Astrocyte (in vitro differentiated cells and primary cell): ENCODE measurements around the gene IMPG1. TPM values are rescaled to one million over a fixed set of nuclear protein-coding genes. Genes with fewer than 3 reads are reported as not detected.

Experiments
- DNase-seq: peaks from one replicate; pipeline ENCODE4 v3.0.0-alpha.2; 2010; ENCODE audit warnings: low read depth
- FAIRE-seq: peaks from 2 replicates; lab custom pipeline; 2011; peaks lifted over from hg19 to GRCh38; lab: Jason Lieb, UNC
- H2AFZ ChIP-seq: 2 replicates; pipeline ENCODE4 v1.6.0; 2012; ENCODE audit warnings: low read depth, low read length, inconsistent platforms
- H3K27ac ChIP-seq: 2 replicates; pipeline ENCODE4 v1.5.1; 2011; ENCODE audit warnings: low read depth, low read length, inconsistent platforms
- H3K27me3 ChIP-seq: 2 replicates; pipeline ENCODE4 v1.6.0; 2011; ENCODE audit warnings: low read length, inconsistent platforms; ENCODE audit not compliant: insufficient read depth
- H3K36me3 ChIP-seq: 2 replicates; pipeline ENCODE4 v1.5.1; 2011; ENCODE audit warnings: low read length, inconsistent platforms; ENCODE audit not compliant: insufficient read depth
- H3K4me1 ChIP-seq: 2 replicates; pipeline ENCODE4 v1.5.1; 2011; ENCODE audit warnings: low read length, inconsistent platforms; ENCODE audit not compliant: insufficient read depth
- H3K4me2 ChIP-seq: 2 replicates; pipeline ENCODE4 v1.6.0; 2012; ENCODE audit warnings: low read length, inconsistent platforms
- H3K4me3 ChIP-seq: 2 replicates; pipeline ENCODE4 v1.5.1; 2011; ENCODE audit warnings: low read depth, mild to moderate bottlenecking, low read length, inconsistent platforms; ENCODE audit not compliant: insufficient read depth
- H3K79me2 ChIP-seq: 2 replicates; pipeline ENCODE4 v1.6.0; 2012; ENCODE audit warnings: mild to moderate bottlenecking, low read length, inconsistent platforms; ENCODE audit not compliant: insufficient read depth
- H3K9ac ChIP-seq: 2 replicates; pipeline ENCODE4 v1.6.0; 2012; ENCODE audit warnings: mild to moderate bottlenecking, low read length, inconsistent platforms
- H3K9me3 ChIP-seq: 2 replicates; pipeline ENCODE4 v1.5.1; 2012; ENCODE audit warnings: low read depth, mild to moderate bottlenecking, low read length, inconsistent platforms; ENCODE audit not compliant: insufficient read depth
- H4K20me1 ChIP-seq: 2 replicates; pipeline ENCODE4 v1.6.0; 2012; ENCODE audit warnings: low read length, inconsistent platforms; ENCODE audit not compliant: insufficient read depth
- H3K27ac Mint-ChIP-seq: one replicate; pipeline ENCODE4 v1.8.0; 2021; ENCODE audit warnings: mild to moderate bottlenecking, mixed read lengths; ENCODE audit not compliant: unreplicated experiment
- H3K27me3 Mint-ChIP-seq: one replicate; pipeline ENCODE4 v1.8.0; 2021; ENCODE audit warnings: low read depth, mixed read lengths; ENCODE audit not compliant: unreplicated experiment
- H3K36me3 Mint-ChIP-seq: one replicate; pipeline ENCODE4 v1.8.0; 2021; ENCODE audit warnings: low read depth, mixed read lengths; ENCODE audit not compliant: unreplicated experiment
- H3K4me1 Mint-ChIP-seq: one replicate; pipeline ENCODE4 v1.8.0; 2021; ENCODE audit warnings: low read depth, mixed read lengths; ENCODE audit not compliant: unreplicated experiment
- H3K4me3 Mint-ChIP-seq: one replicate; pipeline ENCODE4 v1.8.0; 2021; ENCODE audit warnings: mild to moderate bottlenecking, moderate library complexity, mixed read lengths; ENCODE audit not compliant: unreplicated experiment
- H3K9me3 Mint-ChIP-seq: one replicate; pipeline ENCODE4 v1.8.0; 2021; ENCODE audit warnings: mild to moderate bottlenecking, mixed read lengths; ENCODE audit not compliant: unreplicated experiment
- CTCF ChIP-seq: IDR thresholded peaks from 2 replicates; pipeline ENCODE4 v1.5.1; 2011; ENCODE audit warnings: low read depth, mild to moderate bottlenecking, inconsistent platforms, low read length, moderate library complexity; ENCODE audit not compliant: insufficient read depth
- EZH2 ChIP-seq: IDR thresholded peaks from 2 replicates; pipeline ENCODE4 v1.6.1; 2012; ENCODE audit warnings: mild to moderate bottlenecking, low read length, inconsistent platforms; ENCODE audit not compliant: insufficient read depth
- total RNA-seq: library from RNA; stranded (reverse); gene quantifications from 2 replicates; pipeline ENCODE4 v1.2.1, GENCODE V29; 2021

Gene IMPG1
- total RNA-seq, 1 donor from 2014 or later = not detected

GRCh38 chr6:75874224-75874623, 198.2 kb downstream of the IMPG1 start:
- Mint-ChIP-seq H3K4me3 (no peak overlapping the region), H3K4me1 (peaks cover 3% of the 10 kb centered on the region), H3K27me3 (no peaks in the 10 kb centered on the region), H3K36me3 (peaks cover 5% of the 10 kb centered on the region), H3K9me3 (no peaks in the 10 kb centered on the region), H3K27ac (no peak overlapping the region)
- no peak overlapping the region for H3K9ac ChIP-seq
- TF ChIP-seq EZH2 = no peak
- TF ChIP-seq CTCF = no peak
- FAIRE-seq = no peak
- H3K27me3 ChIP-seq = no peaks in the 10 kb centered on the region
- no peaks in the 10 kb centered on the region for H4K20me1 ChIP-seq
- no peaks in the 10 kb centered on the region for H3K9me3 ChIP-seq
- H3K27ac ChIP-seq = no peak overlapping the region
- H3K36me3 ChIP-seq = peaks cover 8% of the 10 kb centered on the region
- H3K4me3 ChIP-seq = no peak overlapping the region
- no peaks in the 10 kb centered on the region for H3K79me2 ChIP-seq
- H2AFZ ChIP-seq = no peak overlapping the region
- H3K4me2 ChIP-seq = no peak overlapping the region
- no peak for DNase-seq
- H3K4me1 ChIP-seq = no peaks in the 10 kb centered on the region
